GM19043 (cell line): Measurements from ENCODE around the gene FAM20A.

Experiments used
- ATAC-seq: cut with Tn5 transposase; IDR thresholded peaks from one replicate; pipeline ENCODE4 v1.9.1; 2021; ENCODE audit warnings: low read depth; ENCODE audit not compliant: unreplicated experiment

Gene FAM20A

DNA sequence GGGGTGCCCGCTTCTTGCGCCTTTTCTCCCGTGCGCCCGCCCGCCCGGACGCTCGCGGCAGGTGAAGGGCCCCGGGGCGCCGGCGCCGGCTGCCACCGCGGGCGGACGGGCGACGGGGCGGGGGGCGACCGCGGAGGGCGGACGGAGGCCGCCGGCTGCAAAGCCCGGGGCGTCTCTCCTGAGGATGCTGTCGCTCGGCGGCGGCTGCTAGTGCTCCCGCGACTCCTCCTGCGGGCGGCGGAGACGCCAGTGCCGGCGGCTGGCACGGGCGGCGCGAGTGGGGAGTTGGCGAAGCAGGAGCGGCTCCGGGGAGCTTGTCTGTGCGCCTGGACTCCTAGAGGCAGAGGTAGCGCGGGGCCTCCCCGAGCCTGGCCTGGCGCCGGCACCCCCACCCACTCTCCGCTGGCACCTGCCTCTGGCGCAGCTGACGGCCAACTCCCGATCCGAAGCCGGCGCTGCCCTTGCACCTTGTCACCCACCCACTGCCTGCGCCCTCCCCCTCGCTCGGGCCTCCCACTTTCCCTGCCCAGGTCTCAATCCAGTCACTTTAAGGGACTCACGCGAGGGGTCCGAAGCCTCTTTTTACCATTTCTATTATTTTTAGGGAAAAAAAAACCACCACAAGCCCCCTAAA lies at the start of gene FAM20A:
FAM20A (minus strand) TSS at position 437 of the 634 bp plus-strand sequence. CDS start 701 bp downstream, outside the sequence.
- ATAC-seq = no peak

DNA sequence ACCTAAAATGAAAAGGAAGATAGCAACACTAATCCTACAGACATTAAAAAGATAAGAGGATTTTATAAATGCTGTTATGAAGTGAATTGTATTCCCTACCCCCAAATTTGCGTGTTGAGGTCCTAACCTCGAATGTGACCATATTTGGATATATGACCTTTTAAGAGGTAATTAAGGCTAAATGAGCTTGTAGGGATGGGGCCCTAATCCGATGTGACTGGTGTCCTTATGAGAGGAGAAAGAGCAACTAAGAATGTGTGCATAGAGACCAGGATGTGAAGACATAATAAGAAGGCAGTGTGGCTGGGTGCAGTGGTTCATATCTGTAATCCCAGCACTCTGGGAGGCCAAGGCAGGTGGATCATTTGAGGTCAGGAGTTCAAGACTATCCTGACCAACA lies 48.2 kb upstream of the FAM20A start:
- ATAC-seq = no peak

DNA sequence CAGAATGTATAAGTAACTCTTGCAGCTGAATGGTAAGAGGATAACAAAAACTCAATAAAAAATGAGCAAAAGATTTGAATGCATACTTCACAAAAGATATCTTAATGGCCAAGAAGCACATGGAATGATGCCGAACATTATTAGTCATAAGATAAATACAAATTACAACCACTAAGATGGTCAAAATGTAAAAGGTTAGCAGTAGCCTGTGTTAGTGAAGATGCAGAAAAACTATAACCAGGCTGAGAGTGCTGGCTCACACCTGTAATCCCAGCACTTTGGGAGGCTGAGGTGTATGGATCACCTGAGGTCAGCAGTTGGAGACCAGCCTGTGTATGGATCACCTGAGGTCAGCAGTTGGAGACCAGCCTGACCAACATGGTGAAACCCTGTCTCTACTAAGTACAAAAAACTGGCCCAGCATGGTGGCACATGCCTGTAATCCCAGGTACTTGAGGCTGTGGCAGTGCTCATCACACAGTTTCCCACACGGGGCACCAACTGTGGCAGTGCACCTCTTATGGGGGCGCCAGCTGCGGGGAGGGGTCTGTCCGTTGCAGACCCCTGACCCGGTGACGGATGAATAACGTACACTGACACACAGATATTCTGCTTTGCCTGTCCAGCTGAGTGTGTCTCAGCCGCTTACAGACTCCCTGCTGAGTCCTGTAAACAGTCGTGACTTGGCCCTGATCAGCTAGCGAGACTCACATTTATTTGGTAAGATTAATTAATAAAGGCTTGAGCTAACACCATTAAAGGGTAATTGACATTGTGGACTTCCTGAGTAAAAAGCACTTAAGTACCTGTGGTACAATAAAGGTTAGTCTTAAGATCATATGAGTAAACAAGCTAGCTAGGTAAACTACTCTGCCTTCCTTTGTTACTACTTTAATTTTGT lies 45.7 kb upstream of the FAM20A start:
- no peak for ATAC-seq

DNA sequence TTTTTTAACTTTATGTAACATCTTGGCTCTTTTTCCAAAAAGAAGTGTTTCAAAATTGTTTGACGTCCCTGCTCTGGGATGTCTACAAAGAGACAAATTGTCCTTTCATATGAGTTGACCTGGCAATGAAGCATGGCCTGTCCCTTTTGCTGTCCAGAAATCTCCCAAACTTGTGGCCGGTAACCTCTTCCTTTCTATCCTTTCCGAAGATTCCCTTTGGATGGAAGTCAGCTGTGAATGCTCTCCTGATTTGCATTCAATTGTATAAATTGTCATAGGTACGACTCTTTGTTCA lies 40.9 kb upstream of the FAM20A start:
- no peak for ATAC-seq

- no peak for ATAC-seq
Measured at GRCh38 chr17:68641276-68642117, 40.3 kb upstream of the FAM20A start.

DNA sequence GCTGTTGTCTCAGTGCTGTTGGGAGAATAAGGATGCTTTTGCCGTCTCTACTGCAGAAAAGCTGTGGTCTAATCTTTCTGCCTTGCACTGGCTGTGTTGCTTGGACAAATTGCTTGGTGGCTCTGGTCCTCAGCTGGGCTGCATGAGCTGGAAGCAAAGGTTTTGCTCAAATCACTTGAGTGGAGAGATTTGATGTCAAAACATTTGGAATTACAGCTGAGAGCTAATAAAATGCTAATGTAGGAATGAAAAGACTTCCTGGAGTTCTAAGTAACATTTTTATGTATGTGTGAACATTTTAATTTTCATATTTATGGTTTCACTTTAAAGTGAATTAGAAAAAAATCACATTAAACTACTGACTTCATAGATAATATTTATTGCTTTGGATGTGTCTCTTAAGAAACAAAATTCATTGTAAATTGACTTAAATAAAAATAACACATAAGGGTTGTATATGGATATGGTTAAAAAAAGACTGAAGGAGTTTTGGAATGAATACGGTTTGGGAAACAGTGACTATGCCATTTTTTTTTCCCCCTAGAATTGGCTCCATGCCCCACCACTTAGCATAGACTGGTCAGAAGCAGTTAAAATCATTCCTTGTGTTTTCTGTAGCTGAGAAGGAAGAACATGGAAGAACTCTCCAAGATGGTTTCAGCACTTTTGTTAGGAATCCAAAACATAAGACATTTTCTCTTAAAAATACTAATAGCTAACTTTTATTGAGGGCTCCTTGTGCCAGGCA lies 39.2 kb upstream of the FAM20A start:
- no peak for ATAC-seq

- ATAC-seq = no peak
Measured at GRCh38 chr17:68634345-68634876, 33.2 kb upstream of the FAM20A start.

- ATAC-seq = no peak
Measured at GRCh38 chr17:68628576-68628957, 27.4 kb upstream of the FAM20A start.

DNA sequence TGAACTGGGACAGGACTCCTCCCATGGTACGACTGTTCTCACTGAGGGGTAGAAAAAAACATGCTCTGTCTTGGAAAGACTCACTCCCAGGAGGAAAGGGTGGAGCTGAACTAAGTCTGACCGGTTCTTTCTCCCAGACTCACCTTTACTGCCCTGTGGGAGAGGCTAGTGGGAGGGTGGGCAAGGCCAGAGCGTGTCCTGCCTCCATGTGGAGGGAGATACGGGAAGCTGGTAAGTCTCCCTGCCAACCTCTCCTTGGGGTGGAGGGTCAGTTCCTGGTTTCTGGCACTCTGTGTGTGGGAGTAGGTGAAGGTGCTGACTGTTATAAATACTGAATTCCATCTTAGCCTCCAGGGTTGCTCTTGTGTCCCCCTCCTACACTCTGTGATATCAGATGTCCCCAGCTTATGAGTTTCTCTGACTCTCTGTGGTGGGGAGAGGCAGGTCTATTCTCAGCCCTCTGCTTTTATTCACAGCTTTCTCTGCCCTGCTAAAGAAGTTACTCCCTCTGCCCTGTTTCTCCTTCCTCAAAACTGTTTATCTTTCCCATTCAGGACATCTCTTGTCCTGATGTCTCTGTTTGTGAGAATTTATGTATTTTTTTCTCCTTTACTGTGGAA lies 26.9 kb upstream of the FAM20A start:
- no peak for ATAC-seq

GRCh38 chr17:68624381-68624780 lies 23.2 kb upstream of the FAM20A start:
- ATAC-seq = no peak

GRCh38 chr17:68623811-68624210 lies 22.6 kb upstream of the FAM20A start:
- ATAC-seq = no peak

GRCh38 chr17:68622423-68622822 lies 21.3 kb upstream of the FAM20A start:
- no peak for ATAC-seq

DNA sequence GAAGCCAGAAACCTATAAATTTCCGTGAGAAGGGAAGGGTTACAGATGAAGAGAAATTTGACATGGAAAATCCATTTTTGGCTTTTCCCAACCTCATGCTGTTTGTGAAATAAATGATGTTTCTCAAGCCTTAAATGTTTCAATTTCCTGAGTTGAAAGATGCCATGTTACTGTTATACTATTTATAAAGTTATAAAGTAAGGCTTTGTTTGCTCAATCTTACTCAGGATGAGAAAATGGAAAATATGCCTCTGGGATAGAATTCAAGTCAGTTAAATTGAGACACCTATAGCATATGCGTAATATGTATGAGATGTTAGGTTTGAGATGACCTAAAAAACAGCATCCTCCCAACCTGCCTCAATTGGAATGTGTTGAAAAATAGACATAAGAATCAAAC lies 19.9 kb upstream of the FAM20A start:
- no peak for ATAC-seq

DNA sequence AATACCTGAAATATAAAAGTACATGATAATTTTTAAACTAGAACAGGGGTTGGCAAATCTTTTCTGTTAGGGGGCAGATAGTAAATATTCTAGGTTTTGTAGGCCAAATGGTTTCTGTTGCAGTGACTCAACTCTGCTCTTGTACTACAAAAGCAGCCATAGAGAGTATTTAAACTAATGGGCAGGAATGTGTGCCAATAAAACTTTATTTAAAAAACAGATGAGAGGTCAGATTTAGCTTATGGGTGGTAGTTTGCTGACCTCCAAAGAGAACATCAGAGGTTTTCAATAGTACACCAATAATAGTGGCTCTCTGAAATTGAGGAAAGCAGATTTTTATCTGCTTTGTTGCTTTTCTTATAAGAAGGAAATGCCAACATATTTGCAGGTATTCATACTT lies 15.2 kb upstream of the FAM20A start:
- no peak for ATAC-seq

DNA sequence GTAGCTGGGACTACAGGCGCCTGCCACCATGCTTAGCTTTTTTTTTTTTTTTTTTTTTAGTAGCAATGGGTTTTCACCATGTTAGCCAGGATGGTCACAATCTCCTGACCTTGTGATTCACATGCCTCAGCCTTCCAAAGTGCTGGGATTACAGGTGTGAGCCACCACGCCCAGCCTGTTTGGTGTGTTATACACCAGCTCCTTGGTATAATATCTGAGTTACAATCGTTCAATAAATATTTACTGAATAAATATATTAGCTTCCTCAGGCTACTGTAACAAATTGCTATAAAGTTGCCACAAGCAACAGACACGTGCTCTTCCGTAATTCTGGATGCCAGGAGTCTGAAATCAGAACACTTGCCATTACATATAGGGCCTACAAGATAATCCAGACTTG lies 13.6 kb upstream of the FAM20A start:
- no peak for ATAC-seq

DNA sequence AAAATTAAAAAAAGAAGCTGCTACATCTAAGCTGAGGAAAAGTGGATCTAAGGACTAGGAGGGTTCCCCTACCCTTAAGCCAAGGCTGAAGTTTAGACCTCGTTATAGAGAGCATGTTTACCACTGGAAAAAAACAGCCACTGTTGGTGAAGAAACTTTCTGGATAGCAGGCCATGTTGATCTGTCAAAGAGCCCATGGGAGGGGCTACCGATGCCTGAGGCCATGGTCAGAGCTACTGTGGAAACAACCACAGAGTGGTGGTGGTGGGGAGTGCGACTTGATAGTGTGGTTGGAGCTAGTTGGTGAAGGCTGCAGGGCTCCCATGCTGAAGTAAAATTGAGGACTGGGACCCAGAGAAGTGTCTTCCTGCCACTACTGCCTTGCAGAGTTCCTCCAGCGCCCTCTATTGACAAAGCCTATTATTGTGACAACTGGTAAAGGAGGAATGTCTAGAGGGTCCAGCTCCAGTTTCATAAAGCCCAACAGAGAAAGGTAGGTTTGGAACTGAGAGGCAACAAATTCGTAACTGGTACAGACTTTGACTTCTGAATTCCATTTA lies 12.7 kb upstream of the FAM20A start:
- no peak for ATAC-seq

DNA sequence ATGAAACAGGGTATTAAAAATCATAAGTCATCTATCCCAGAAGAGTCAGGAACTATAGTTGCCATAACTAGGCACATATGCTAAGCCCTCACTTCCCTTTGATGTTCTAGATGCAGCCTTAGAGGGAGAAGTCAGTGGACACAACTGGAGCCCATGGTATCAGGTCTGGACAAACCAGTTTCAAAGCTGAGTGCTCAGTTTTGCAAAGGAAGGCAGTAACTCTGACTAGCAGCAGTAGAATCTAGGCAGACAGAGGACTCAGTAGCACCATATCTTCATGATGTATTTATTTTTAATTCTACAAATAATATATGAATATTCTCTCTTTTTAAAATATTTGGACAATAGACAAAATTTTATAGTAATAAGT lies 11.7 kb upstream of the FAM20A start:
- ATAC-seq = no peak

DNA sequence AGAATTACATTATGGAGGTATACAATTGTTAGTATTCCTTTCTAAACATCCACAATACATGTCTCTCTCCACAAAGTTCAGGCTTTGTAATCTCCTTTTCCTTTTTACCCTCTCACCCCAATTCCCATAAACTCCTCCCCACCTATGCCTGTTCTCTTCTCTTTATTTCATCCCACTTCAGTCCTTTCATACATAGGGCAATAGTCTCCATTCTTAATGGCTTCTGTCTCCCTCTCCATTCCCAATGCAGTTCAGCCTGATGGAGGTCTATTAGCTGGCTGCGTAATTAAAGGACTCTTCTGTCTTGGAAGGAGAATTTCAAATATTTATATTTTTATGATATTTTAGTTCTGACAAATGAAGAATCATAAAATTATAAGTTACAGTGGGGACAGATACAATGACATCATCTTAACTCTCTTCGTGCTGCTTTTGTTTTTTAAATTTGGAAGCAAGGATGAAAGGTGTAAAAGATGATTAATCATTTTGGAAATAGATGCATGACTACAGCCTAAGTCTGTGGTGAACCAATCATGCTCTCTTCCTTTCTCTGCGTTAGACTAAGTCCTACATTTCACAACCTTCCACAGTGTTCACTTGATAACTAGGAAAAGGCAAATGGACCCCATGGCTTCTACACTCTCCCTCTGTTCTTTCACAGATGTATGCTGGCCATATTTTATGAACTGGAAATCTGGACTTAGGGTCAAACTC lies 11.2 kb upstream of the FAM20A start:
- no peak for ATAC-seq
